PC-9 (cell line): Measurements from ENCODE around the gene AGBL4.

Source experiments
- CTCF ChIP-seq: fragments of 200-600 bp; sonication (generic); conservative IDR thresholded peaks from 2 replicates; pipeline ENCODE4 v1.6.1; 2017; ENCODE audit warnings: mixed run types, antibody characterized with exemption, mild to moderate bottlenecking, moderate library complexity
- EZH2 ChIP-seq: fragments of 200-600 bp; sonication (generic); IDR thresholded peaks from 2 replicates; pipeline ENCODE4 v1.8.0; 2017; ENCODE audit warnings: antibody characterized with exemption, low read depth

GRCh38 chr1:48500541-48501450 is 1523.0 kb downstream of the AGBL4 start:
- TF ChIP-seq CTCF (no peak), EZH2 (no peak)
